K562 (cell line): ENCODE data around the gene SLCO2A1. TPM values are rescaled to one million over a fixed set of nuclear protein-coding genes. Genes with fewer than 3 reads are reported as not detected.

ENCODE experiments used
- ATAC-seq: fragments of 200-7000 bp; cut with Tn5 transposase; 3 replicates; pipeline ENCODE4 v1.9.1; 2020; ENCODE audit warnings: moderate library complexity
- BruUV-seq: library from RNA; stranded (reverse); fragments of 400-500 nt; replicated peaks from 2 replicates; lab custom pipeline; 2021; lab: Mats Ljungman, UMichigan
- CTCF ChIA-PET: fragments of 300-600 bp; formaldehyde crosslinking; extraction: SDS; loops from one replicate; lab custom pipeline; 2021; ENCODE audit warnings: low intra/inter-chr PET ratio; lab: Yijun Ruan, JAX
- POLR2A ChIA-PET: fragments of 300-600, 350-650 bp; sonication (Branson Sonifier 250); formaldehyde crosslinking; extraction: SDS; loops from one replicate; lab custom pipeline; 2021; ENCODE audit warnings: antibody characterized with exemption, inconsistent platforms; lab: Yijun Ruan, JAX
- DNase-seq, 4 experiments: peaks; one replicate each; pipeline versions ENCODE4 v3.0.0 to v3.0.0-alpha.2; 2011 to 2018; ENCODE audit warnings: low spot score in 3 of 4, mixed read lengths in 3 of 4; ENCODE audit errors: extremely low read depth in 1 of 4
- FAIRE-seq: peaks from 2 replicates; lab custom pipeline; 2011; peaks lifted over from hg19 to GRCh38; lab: Jason Lieb, UNC
- H2AFZ ChIP-seq: 2 replicates; pipeline ENCODE4 v1.6.0; 2011; ENCODE audit warnings: low read depth, low read length, control low read depth, inconsistent platforms
- H3K27ac ChIP-seq: fragments of 200-600 bp; 3 replicates; pipeline ENCODE4 v1.8.0; 2011; ENCODE audit warnings: low read depth, mild to moderate bottlenecking, control low read depth, inconsistent platforms, low read length, moderate library complexity, mixed read lengths; ENCODE audit errors: extremely low read depth
- H3K27me3 ChIP-seq, 2 experiments: fragments of 300-600 bp in 1 of 2; 2 replicates in 1 of 2; 3 replicates in 1 of 2; pipeline versions ENCODE4 v1.6.0 to v1.8.0; 2011; ENCODE audit warnings: inconsistent platforms in 2 of 2, low read length in 2 of 2, mild to moderate bottlenecking in 1 of 2, mixed read lengths in 1 of 2, moderate library complexity in 1 of 2; ENCODE audit not compliant: control insufficient read depth in 2 of 2, insufficient read depth in 2 of 2
- H3K36me3 ChIP-seq: fragments of 300-600 bp; 3 replicates; pipeline ENCODE4 v1.8.0; 2011; ENCODE audit warnings: mild to moderate bottlenecking, low read length, inconsistent platforms; ENCODE audit not compliant: control insufficient read depth, insufficient read depth
- H3K4me1 ChIP-seq, 2 experiments: fragments of 200-600 bp in 1 of 2; replicated peaks in 1 of 2; 2 replicates in 1 of 2; 3 replicates in 1 of 2; pipeline versions ENCODE4 v1.5.1 to v1.8.0; 2011; ENCODE audit warnings: inconsistent platforms in 2 of 2, low read length in 2 of 2, mild to moderate bottlenecking in 1 of 2, mixed read lengths in 1 of 2, moderate library complexity in 1 of 2; ENCODE audit not compliant: control insufficient read depth in 2 of 2, insufficient read depth in 2 of 2
- H3K4me2 ChIP-seq: 2 replicates; pipeline ENCODE4 v1.6.1; 2011; ENCODE audit warnings: low read length, control low read depth, inconsistent platforms, mixed read lengths; ENCODE audit not compliant: insufficient read depth
- H3K4me3 ChIP-seq: fragments of 200-600 bp; sonication (generic), shearing (Covaris generic); 2 replicates; pipeline ENCODE4 v1.5.1; 2016; ENCODE audit warnings: control low read depth, inconsistent platforms
- H3K79me2 ChIP-seq: fragments of 200-600 bp; 3 replicates; pipeline ENCODE4 v1.8.0; 2011; ENCODE audit warnings: low read length, inconsistent platforms; ENCODE audit not compliant: control insufficient read depth, insufficient read depth
- H3K9ac ChIP-seq, 2 experiments: 2 replicates each; pipeline versions ENCODE4 v1.6.0 to v1.6.1; 2011; ENCODE audit warnings: low read depth in 2 of 2, low read length in 2 of 2, control low read depth in 1 of 2, inconsistent platforms in 1 of 2, mild to moderate bottlenecking in 1 of 2, mixed read lengths in 1 of 2; ENCODE audit not compliant: insufficient read depth in 1 of 2
- H3K9me1 ChIP-seq: one replicate; pipeline ENCODE4 v1.6.0; 2011; ENCODE audit warnings: inconsistent platforms, mild to moderate bottlenecking, low read length, moderate library complexity; ENCODE audit not compliant: control insufficient read depth, insufficient read depth
- H3K9me3 ChIP-seq: replicated peaks from 2 replicates; pipeline ENCODE4 v1.5.1; 2011; ENCODE audit warnings: low read depth, low read length, inconsistent platforms; ENCODE audit not compliant: control insufficient read depth, insufficient read depth
- H4K20me1 ChIP-seq: replicated peaks from 2 replicates; pipeline ENCODE4 v1.6.1; 2011; ENCODE audit warnings: low read length, inconsistent platforms, mixed read lengths; ENCODE audit not compliant: control insufficient read depth, insufficient read depth
- ARHGAP35 ChIP-seq: fragments of 450-650 bp; IDR thresholded peaks from 2 replicates; pipeline ENCODE4 v1.6.1; 2018; ENCODE audit not compliant: partially characterized antibody
- DACH1 ChIP-seq: fragments of 450-650 bp; IDR thresholded peaks from 2 replicates; pipeline ENCODE4 v1.6.1; 2018; ENCODE audit not compliant: partially characterized antibody
- MXD1 ChIP-seq: fragments of 250-450 bp; sonication (Bioruptor Pico); IDR thresholded peaks from 2 replicates; pipeline ENCODE4 v1.8.0; 2021; ENCODE audit warnings: borderline replicate concordance, mild to moderate bottlenecking, moderate library complexity; ENCODE audit not compliant: poor library complexity, severe bottlenecking
- NFIC ChIP-seq: fragments of 450-650 bp; IDR thresholded peaks from 2 replicates; pipeline ENCODE4 v1.6.1; 2017; ENCODE audit warnings: mild to moderate bottlenecking, inconsistent platforms
- PTRF ChIP-seq: fragments of 450-650 bp; IDR thresholded peaks from 2 replicates; pipeline ENCODE4 v1.6.1; 2016; ENCODE audit warnings: mild to moderate bottlenecking, missing genetic modification characterization, missing compliant biosample characterization
- RFX7 ChIP-seq: fragments of 250-450 bp; sonication (Bioruptor Pico); IDR thresholded peaks from 2 replicates; pipeline ENCODE4 v1.5.1; 2021; ENCODE audit warnings: mild to moderate bottlenecking
- TAF7 ChIP-seq: fragments of 450-650 bp; IDR thresholded peaks from 2 replicates; pipeline ENCODE4 v1.6.1; 2016; ENCODE audit warnings: missing genetic modification characterization, missing compliant biosample characterization
- TCFL5 ChIP-seq: fragments of 250-450 bp; sonication (Bioruptor Pico); conservative IDR thresholded peaks from 2 replicates; pipeline ENCODE4 v1.6.1; 2021; ENCODE audit warnings: mild to moderate bottlenecking, moderate library complexity, matching md5 sums
- TEAD1 ChIP-seq, 2 experiments: fragments of 450-650 bp in 1 of 2; sonication (generic) in 1 of 2; formaldehyde crosslinking; IDR thresholded peaks; 2 replicates each; pipeline versions ENCODE4 v1.4.0 to v1.8.0; 2020 to 2022; ENCODE audit warnings: mild to moderate bottlenecking in 2 of 2, missing genetic modification reagents in 1 of 2
- TRIM24 ChIP-seq, 2 experiments: fragments of 450-650 bp; IDR thresholded peaks; 2 replicates each; pipeline ENCODE4 v1.6.1; 2016
- ZFP36 ChIP-seq: fragments of 150-350 bp; IDR thresholded peaks from 2 replicates; pipeline ENCODE4 v1.6.1; 2018; ENCODE audit warnings: low read length, low read depth; ENCODE audit not compliant: partially characterized antibody
- ZNF324 ChIP-seq: fragments of 250-450 bp; sonication (Bioruptor Pico); IDR thresholded peaks from 2 replicates; pipeline ENCODE4 v1.4.0; 2020; ENCODE audit warnings: mild to moderate bottlenecking
- ZNF75A ChIP-seq: fragments of 450-650 bp; formaldehyde crosslinking; IDR thresholded peaks from 2 replicates; pipeline ENCODE4 v1.4.0; 2020; ENCODE audit warnings: mild to moderate bottlenecking
- WGBS: fragments of 100-300 bp; shearing (Covaris generic); methylation state at CpG from one replicate; pipeline ENCODE4 v1.1.6; 2016; ENCODE audit warnings: low coverage, mixed read lengths; ENCODE audit not compliant: insufficient coverage; ENCODE audit errors: missing lambda C conversion rate; 5-methylcytosine and 5-hydroxymethylcytosine counted together
- in situ Hi-C: fragments of 300-500 bp; cut with MboI; formaldehyde crosslinking; loops from 4 replicates; pipeline ENCODE4 v1.15.0; 2018; ENCODE audit warnings: inconsistent platforms, mixed read lengths
- intact Hi-C: fragments of 100-400 bp; cut with micrococcal nuclease; formaldehyde crosslinking; loops from 2 replicates; pipeline ENCODE4 v1.14.2; 2022
- polyA plus RNA-seq, 8 experiments: library from polyadenylated mRNA; depleted of rRNA in 4 of 8; stranded (reverse) in 5 of 8; unstranded in 3 of 8; fragments of >200 nt; fragmentation: Nextera tagmentation in 2 of 8; fragmentation: Illumina TruSeq in 1 of 8; extraction: Ambion mirVana in 2 of 8; extraction: Trizol in 1 of 8; gene quantifications; 2 replicates each; pipeline versions ENCODE4 v1.2.1 to v1.2.3, GENCODE V29; 2011 to 2014; ENCODE audit warnings: inconsistent platforms in 1 of 8, missing spikeins in 1 of 8
- total RNA-seq, 7 experiments: library from RNA; depleted of rRNA in 6 of 7; stranded (reverse); fragments of >200 nt in 6 of 7; fragmentation: Illumina TruSeq in 2 of 7; extraction: Trizol in 2 of 7; gene quantifications; 2 replicates each; pipeline versions ENCODE4 v1.2.1 to v1.2.3, GENCODE V29; 2011 to 2021; ENCODE audit warnings: low replicate concordance in 1 of 7

The SLCO2A1 gene
- total and polyA plus RNA-seq, 9 of the 15 experiments (the other 6 are each of a cell fraction or from before 2014, with no cell fraction given) = 0.16 to 1.0 TPM; not detected in 7

GRCh38 chr3:133933097-133934024, 96.4 kb downstream of the SLCO2A1 start:
- no peak overlapping the region for H3K9ac ChIP-seq
- no peaks in the 10 kb centered on the region for H3K79me2 ChIP-seq
- no peaks in the 10 kb centered on the region for H3K9me3 ChIP-seq
- no peak for FAIRE-seq
- no peaks in the 10 kb centered on the region for H3K36me3 ChIP-seq
- no peak for ATAC-seq
- H3K4me2 ChIP-seq = no peak overlapping the region
- intact Hi-C loops = loop anchor here (5.0 to 10.0 kb wide), 2 partner anchors 371 to 444 kb away; no protein-coding TSS in a partner anchor
- peaks cover 3 to 60% of the 10 kb centered on the region in 2 experiments; a peak in 4 of 5 replicates for H3K27me3 ChIP-seq
- ChIA-PET CTCF (no interaction called here), POLR2A (interaction anchor here (1.6 kb wide), 1 partner anchor 9 kb away, joined by 5 read pairs; no protein-coding TSS in a partner anchor)
- no TSS peak for BruUV-seq
- no peak overlapping the region for H3K4me3 ChIP-seq
- no peaks in the 10 kb centered on the region for H3K9me1 ChIP-seq
- H3K27ac ChIP-seq = no peak overlapping the region
- 4% methylated on average over 9 of the region's 9 CpGs for WGBS
- in situ Hi-C loops = no loop called here
- H2AFZ ChIP-seq = no peak overlapping the region
- H4K20me1 ChIP-seq = no peaks in the 10 kb centered on the region; the same call in 1 of the 2 replicates
- TF ChIP-seq ZNF324 (CRISPR knock-in tag) (no peak), NFIC (peak; percentile 52)
- H3K4me1 ChIP-seq = peaks cover 0 to 2% of the 10 kb centered on the region in 2 experiments; a peak in 1 of 5 replicates
- DNase-seq = no peak

GRCh38 chr3:133932009-133932408, 97.7 kb downstream of the SLCO2A1 start:
- H3K9ac ChIP-seq = no peak overlapping the region
- ATAC-seq = no peak
- POLR2A ChIA-PET = interaction anchor here (1.6 kb wide), 1 partner anchor 11 kb away, joined by 5 read pairs; no protein-coding TSS in a partner anchor
- H3K9me3 ChIP-seq = no peaks in the 10 kb centered on the region
- H3K36me3 ChIP-seq = no peaks in the 10 kb centered on the region
- H3K27ac ChIP-seq = no peak overlapping the region
- H3K79me2 ChIP-seq = no peaks in the 10 kb centered on the region
- no peak overlapping the region for H3K4me3 ChIP-seq
- peaks cover 0 to 13% of the 10 kb centered on the region in 2 experiments; a peak in 3 of 5 replicates for H3K4me1 ChIP-seq
- CTCF ChIA-PET = interaction anchor here (3.3 kb wide), 1 partner anchor 280 kb away, joined by 13 read pairs; no protein-coding TSS in a partner anchor
- 3% methylated on average over 5 of the region's 6 CpGs for WGBS
- intact Hi-C loops = loop anchor here (5.0 to 10.0 kb wide), 2 partner anchors 373 to 445 kb away; no protein-coding TSS in a partner anchor
- H3K4me2 ChIP-seq = no peak overlapping the region
- BruUV-seq = no TSS peak
- H4K20me1 ChIP-seq = no peaks in the 10 kb centered on the region; the same call in 1 of the 2 replicates
- no peak overlapping the region for H2AFZ ChIP-seq
- no peak for FAIRE-seq
- in situ Hi-C loops = no loop called here
- no peaks in the 10 kb centered on the region for H3K9me1 ChIP-seq
- peaks cover 3 to 50% of the 10 kb centered on the region in 2 experiments; a peak in 4 of 5 replicates for H3K27me3 ChIP-seq
- DNase-seq = no peak
- TF ChIP-seq TEAD1 (CRISPR knock-in tag; IDR thresholded peaks at IDR 0.05) (no peak), TRIM24 (IDR thresholded peaks at IDR 0.05) (no peak), RFX7 (CRISPR knock-in tag) (no peak), TAF7 (tag) (no peak), DACH1 (no peak), ARHGAP35 (no peak), TCFL5 (CRISPR knock-in tag) (no peak), ZFP36 (no peak), MXD1 (CRISPR knock-in tag) (no peak), ZNF75A (CRISPR knock-in tag) (no peak), PTRF (tag) (no peak)
